Measurements from ENCODE around the gene ZNF282. TPM values are rescaled to one million over a fixed set of nuclear protein-coding genes. Genes with fewer than 3 reads are reported as not detected.

ZNF282 gene
- total RNA-seq: 40.2 and 42.4 TPM in 2 replicates

DNA sequence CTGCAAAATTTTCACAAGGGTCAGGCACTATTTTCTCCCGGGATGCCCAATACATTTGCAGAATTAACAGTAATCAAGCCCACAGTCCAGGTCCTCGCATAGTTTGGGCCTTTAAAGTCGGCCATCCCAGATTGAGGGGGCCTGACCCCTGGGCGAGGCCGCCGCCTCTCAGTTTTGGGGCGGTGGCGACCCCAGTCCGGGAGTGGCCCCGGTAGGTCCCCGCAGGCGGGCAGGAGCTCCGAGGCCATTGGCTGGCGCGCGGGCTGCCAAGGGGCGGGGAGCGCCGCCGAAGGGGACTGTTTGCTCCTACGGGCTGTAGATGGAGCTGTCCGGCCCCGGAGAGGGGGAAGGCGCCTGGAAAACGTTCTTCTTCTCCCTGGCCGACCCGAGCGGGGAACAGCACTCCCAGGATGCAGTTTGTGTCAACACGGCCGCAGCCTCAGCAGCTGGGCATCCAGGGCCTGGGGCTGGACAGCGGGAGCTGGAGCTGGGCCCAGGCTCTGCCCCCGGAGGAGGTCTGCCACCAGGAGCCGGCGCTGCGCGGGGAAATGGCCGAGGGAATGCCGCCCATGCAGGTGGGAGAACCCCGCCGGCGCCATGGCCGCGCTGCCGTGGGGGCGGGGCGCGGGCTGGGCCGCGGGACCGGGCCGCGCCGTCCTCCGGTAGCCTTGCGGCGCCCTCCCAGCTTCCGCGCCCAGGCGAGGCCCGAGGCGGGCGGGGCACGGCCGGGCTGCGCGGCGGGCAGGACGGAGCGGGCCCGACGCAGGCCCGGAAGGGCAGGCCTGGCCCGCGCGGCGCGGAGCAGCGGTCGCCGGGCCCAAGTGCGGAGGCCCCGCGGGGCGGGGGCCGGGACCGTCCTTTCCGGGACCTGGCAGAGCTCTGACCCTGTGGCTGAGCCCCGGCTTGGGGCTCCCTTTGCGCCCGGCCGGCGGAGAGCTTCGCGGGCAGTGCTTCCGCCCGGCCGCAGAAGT lies at the start of gene ZNF282:
Gene ZNF282 (plus strand): TSS at position 367 of the 971 bp plus-strand sequence. CDS start 44 bp downstream, at position 411.
- intact Hi-C loops (cut with micrococcal nuclease): loop anchor here (1.0 to 10.0 kb wide), 12 partner anchors 8 to 1889 kb away; partner anchors contain the start of genes AGAP3, FASTK, PDIA4 and TMUB1

GRCh38 chr7:149147072-149147751 lies 48.1 kb upstream of the ZNF282 start, which contains the start of gene ZNF398:
TSS of gene ZNF398 (plus strand) at chr7:149147453. CDS start at chr7:149147743, 290 bp downstream.
- intact Hi-C loops (cut with micrococcal nuclease): loop anchor here (1.0 to 5.0 kb wide), 14 partner anchors 20 to 477 kb away; partner anchors contain the start of genes CUL1, EZH2, PDIA4 and ZNF212

DNA sequence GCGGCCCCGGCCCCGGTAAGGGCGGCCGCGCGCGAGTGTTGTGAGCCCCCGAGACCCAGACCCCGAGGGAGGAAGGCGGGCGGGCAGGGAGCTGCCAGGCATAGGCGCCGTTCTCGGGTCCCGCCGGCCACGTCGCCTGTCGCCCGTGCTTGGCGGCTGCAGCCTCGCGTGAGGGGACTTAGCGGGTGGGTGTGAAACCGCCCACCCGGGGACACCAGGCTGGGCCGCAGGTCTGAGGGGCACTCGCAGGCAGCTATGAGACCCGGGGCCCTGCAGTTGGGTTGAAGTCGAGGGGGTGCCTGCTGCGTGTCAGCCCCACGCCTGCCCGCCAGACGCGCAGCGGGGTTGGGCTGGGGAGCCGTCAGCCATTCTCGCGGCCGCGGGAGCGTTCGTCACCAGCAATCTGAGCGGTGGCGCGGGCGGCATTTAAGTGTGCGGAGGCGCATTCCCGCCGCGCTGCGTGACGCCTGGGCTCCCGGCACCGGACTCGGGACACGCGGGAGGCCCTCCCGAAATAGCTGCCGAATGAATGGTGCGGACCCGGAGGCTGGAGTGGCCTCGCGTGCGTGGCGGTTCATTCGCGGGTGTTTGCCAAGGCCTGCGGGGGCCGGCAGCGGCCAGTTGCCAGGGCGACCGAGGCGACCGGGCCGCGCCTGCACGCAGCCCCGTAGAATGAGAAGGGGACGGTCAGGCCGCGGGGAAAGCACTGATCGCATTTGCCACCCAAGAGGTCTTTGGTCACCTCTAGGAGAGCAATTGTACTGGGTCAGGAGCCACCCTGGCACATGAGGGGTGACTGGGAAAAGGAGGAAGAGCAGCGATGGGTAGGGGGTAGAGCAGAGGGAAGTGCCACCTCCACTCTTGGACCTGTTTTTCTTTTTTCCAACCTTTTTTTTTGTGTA lies 47.3 kb upstream of the ZNF282 start:
- intact Hi-C loops (cut with micrococcal nuclease): loop anchor here (1.0 to 5.0 kb wide), 14 partner anchors 21 to 476 kb away; partner anchors contain the start of genes CUL1, EZH2, PDIA4 and ZNF212

DNA sequence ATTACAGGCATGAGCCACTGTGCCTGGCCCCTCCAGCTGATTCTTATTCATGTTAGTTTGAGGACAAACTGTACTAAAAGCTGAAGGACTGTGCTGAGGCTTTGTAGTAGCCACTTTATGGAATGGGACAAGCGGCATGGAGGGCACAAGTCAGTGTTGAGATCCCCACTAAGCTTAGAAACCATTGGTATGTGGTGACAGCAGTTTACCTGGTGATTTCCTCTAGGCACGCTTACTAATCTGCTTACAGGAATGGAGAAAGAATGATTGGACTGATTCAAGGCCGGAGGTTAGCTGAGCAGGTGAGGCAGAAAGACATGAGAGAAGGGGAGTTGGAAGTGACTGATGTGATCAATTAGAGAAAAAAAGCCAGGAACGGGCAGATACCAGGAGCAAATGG lies 44.4 kb upstream of the ZNF282 start:
- intact Hi-C loops (cut with micrococcal nuclease): no loop called here

DNA sequence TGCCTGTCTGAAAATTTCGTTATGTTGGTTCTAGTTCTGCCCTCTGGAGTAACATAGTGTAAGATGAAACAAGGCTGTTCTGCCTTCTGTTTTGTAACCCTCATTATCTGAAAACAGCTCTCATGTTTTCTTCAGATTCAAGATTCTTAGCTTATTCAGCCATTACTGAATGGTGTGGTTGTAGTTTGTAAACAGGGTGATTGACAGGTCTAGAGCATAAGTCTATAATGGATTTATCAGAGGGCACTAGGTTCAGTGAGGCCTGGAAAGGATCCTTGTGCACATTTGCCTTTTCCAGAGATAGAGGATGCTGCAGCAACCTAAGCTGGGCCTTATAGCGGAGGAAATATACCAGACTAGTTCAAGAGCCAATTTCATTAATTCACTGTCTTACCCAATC lies 42.0 kb upstream of the ZNF282 start:
- intact Hi-C loops (cut with micrococcal nuclease): no loop called here

DNA sequence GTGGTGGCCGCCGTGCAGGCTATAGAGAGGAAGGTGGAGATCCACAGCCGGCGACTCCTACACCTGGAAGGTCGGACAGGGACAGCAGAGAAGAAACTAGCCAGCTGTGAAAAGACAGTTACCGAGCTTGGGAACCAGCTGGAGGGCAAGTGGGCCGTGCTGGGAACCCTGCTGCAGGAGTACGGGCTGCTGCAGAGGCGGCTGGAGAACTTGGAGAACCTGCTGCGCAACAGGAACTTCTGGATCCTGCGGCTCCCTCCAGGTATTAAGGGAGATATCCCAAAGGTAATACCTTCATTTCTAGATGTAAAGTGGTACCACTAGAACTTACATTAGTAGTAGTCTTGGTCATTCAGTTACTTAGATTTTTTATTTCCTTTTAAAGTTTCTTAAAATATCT lies 41.3 kb upstream of the ZNF282 start:
- intact Hi-C loops (cut with micrococcal nuclease): no loop called here

GRCh38 chr7:149156898-149157297 lies 38.4 kb upstream of the ZNF282 start:
- intact Hi-C loops (cut with micrococcal nuclease): no loop called here

DNA sequence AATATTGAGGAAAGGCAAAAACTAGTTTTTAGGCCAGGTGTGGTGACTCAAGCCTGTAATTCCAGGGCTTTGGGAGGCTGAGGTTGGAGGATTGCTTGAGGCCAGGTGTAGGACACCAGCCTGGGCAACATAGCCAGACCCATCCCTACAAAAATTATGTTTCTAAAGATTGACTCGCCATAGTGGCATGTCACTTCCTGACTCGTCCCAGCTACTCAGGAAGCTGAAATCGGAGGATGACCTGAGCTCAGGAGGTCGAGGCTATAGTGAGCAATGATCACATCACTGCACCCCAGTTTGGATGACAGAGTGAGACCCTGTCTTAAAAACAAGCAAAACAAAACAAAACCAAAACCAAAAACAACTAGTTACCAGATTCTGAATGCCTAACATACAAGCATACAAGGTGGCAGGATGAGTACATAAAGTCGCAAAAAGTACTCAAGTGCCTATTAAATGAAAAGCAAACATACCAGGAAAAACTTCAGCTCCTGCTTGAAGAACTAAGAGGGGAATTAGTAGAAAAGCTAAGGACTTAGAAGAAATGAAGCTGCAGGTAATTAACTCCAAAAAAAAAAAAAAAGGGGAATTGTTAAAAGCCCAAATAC lies 34.0 kb upstream of the ZNF282 start:
- intact Hi-C loops (cut with micrococcal nuclease): no loop called here

GRCh38 chr7:149166142-149166541 lies 29.2 kb upstream of the ZNF282 start:
- intact Hi-C loops (cut with micrococcal nuclease): no loop called here

DNA sequence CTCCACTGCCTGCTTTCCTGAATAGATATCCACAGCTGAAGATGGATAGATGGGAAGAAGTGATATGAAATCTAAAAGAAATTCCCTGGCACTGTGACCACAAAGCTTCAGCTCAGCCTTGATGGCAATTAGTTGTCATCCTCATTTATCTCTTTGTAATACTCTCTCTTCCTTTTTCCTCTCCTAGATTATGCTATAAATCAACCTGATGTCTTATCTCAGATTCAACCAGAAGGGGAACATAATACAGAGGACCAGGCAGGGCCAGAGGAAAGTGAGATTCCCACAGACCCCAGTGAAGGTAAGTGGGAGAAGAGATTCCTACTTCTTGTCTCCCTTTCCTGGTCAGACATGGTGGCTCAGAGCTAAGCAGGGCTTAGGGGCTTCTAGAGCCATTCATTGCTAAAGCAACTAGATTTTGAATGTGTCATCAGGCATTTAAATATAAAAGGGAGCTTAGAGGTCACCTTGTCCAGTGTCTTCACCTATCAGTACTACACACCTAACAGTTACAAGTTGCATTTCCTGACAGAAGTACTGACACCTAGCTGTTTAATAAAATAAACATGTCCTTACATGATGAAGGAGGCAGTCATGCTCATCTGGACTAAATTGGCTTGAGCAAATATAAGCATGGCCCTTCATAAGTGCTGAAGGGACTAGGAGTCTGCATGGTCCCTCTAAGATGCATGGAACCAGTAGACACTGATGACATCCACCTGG lies 28.6 kb upstream of the ZNF282 start:
- intact Hi-C loops (cut with micrococcal nuclease): no loop called here

DNA sequence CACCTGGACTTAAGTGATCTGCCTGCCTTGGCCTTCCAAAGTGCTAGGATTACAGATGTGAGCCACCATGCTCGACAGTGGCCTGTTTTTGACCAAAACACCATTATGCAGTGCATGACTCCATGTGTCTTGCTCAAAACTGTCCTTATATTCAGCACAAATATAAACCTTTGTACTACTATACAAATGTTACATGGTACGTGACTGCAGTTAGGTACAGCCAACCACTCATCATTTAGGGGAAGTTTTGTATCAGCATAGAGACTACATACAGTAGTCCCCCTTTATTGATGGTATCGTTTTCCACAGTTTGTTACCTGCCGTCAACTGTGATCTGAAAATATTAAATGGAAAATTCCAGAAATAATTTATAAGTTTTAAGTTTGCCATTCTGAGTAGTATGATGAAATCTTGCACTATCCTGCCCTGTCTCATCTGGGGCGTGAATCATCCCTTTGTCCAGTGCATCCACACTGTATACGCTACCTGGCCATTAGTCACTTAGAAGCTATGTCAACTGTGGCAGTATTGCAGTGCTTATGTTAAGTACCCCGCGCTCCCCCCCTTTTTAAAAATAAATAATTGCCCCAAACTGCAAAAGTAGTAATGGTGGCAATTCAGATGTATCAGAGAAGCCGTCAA lies 23.3 kb upstream of the ZNF282 start:
- intact Hi-C loops (cut with micrococcal nuclease): no loop called here

DNA sequence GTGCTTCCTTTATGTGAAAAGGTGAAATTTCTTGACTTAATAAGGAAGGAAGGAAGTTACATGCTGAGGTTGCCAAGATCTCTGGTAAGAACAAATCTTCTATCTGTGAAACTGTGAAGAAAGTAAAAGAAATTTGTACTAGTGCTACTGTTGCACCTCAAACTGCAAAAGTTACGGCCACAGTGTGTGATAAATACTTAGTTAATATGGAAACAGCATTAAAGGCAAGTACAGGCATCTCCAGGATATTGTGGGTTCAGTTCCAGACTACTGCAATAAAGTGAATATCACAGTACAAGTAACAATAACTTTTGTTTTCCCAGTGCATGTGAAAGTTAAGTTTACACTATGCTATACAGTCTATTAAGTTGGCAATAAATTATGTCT lies 22.8 kb upstream of the ZNF282 start:
- intact Hi-C loops (cut with micrococcal nuclease): no loop called here

DNA sequence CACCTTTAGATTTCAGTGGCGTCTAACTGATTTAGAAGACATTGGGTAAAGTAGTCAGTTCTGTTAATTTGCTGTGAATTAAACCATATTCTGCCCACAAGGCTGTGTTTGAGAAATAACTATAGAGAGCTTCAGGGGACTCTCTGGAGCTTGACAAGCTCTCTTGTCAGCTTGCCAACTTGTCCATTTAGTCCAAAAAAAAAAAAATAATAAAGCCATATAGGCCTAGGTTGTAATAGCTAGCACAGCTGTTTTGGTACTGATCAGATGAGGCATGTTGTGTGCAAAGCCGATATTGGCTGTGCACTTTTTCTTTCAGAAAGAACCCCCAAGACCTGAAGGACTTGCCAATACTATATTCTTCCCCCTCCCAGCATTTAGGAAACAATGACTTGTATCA lies 20.2 kb upstream of the ZNF282 start:
- intact Hi-C loops (cut with micrococcal nuclease): no loop called here

- intact Hi-C loops (cut with micrococcal nuclease): no loop called here
These were observed 16.1 kb upstream of the ZNF282 start for GRCh38 chr7:149179241-149179640.

- intact Hi-C loops (cut with micrococcal nuclease): no loop called here
These were observed 14.5 kb upstream of the ZNF282 start for GRCh38 chr7:149180722-149181449.

GRCh38 chr7:149181450-149181790 lies 13.9 kb upstream of the ZNF282 start:
- intact Hi-C loops (cut with micrococcal nuclease): no loop called here

DNA sequence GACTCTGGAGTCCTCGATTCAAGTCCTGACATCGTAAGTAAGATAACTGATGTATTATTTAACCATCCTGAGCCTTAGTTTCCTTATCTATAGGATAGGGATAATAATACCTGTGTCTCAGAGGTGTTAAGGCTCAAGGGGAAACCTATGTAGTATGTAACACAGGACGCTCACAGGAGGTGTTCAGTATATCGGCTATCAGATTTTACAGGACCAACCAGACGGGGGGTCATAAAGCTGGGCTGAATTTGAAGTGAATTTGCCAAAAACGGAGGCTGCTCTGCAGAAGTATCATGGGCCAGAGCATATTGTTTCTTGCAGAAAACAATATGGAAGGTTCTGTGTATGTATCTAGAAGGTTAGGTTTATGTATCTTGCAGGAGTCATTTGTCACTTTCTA lies 11.1 kb upstream of the ZNF282 start:
- intact Hi-C loops (cut with micrococcal nuclease): no loop called here

- intact Hi-C loops (cut with micrococcal nuclease): no loop called here
These were observed 7.1 kb upstream of the ZNF282 start for GRCh38 chr7:149188213-149188612.

Data from T-helper 1 cell treated with Interleukin-12 subunit alpha and Interleukin-12 subunit beta and Interleukin-4 antibody, amounts not matched to agents 30 ng/mL and 1 ng/mL, for 36 hours (primary cell).